Measurements from ENCODE around the gene ZNF710. TPM values are rescaled to one million over a fixed set of nuclear protein-coding genes. Genes with fewer than 3 reads are reported as not detected.

Gene ZNF710
- total RNA-seq, 1 donor from 2014 or later: 25.2 TPM

- no peaks in the 10 kb centered on the region for H3K4me1 Mint-ChIP-seq (ENCODE audit: low read depth, unreplicated experiment)
- no peak for DNase-seq
- H3K27ac Mint-ChIP-seq (ENCODE audit: unreplicated experiment): no peak overlapping the region
- TF ChIP-seq, protein P1, sequence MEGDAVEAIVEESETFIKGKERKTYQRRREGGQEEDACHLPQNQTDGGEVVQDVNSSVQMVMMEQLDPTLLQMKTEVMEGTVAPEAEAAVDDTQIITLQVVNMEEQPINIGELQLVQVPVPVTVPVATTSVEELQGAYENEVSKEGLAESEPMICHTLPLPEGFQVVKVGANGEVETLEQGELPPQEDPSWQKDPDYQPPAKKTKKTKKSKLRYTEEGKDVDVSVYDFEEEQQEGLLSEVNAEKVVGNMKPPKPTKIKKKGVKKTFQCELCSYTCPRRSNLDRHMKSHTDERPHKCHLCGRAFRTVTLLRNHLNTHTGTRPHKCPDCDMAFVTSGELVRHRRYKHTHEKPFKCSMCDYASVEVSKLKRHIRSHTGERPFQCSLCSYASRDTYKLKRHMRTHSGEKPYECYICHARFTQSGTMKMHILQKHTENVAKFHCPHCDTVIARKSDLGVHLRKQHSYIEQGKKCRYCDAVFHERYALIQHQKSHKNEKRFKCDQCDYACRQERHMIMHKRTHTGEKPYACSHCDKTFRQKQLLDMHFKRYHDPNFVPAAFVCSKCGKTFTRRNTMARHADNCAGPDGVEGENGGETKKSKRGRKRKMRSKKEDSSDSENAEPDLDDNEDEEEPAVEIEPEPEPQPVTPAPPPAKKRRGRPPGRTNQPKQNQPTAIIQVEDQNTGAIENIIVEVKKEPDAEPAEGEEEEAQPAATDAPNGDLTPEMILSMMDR (IDR thresholded peaks at IDR 0.05; ENCODE audit: partially characterized antibody, unreplicated experiment): no peak
- no peaks in the 10 kb centered on the region for H3K36me3 Mint-ChIP-seq (ENCODE audit: unreplicated experiment)
- no peak overlapping the region for H3K4me3 Mint-ChIP-seq (ENCODE audit: unreplicated experiment)
- no peaks in the 10 kb centered on the region for H3K9me3 Mint-ChIP-seq (ENCODE audit: unreplicated experiment)
- H3K27me3 Mint-ChIP-seq (ENCODE audit: unreplicated experiment): no peaks in the 10 kb centered on the region
Measured at GRCh38 chr15:89991312-89991711, 9.8 kb upstream of the ZNF710 start.

GRCh38 chr15:89993349-89993748, 7.8 kb upstream of the ZNF710 start:
- Mint-ChIP-seq H3K36me3 (ENCODE audit: unreplicated experiment) (no peaks in the 10 kb centered on the region), H3K4me3 (ENCODE audit: unreplicated experiment) (no peak overlapping the region), H3K9me3 (ENCODE audit: unreplicated experiment) (no peaks in the 10 kb centered on the region), H3K4me1 (ENCODE audit: low read depth, unreplicated experiment) (no peaks in the 10 kb centered on the region), H3K27ac (ENCODE audit: unreplicated experiment) (no peak overlapping the region), H3K27me3 (ENCODE audit: unreplicated experiment) (no peaks in the 10 kb centered on the region)
- TF ChIP-seq, protein P1 (IDR thresholded peaks at IDR 0.05; ENCODE audit: partially characterized antibody, unreplicated experiment): no peak
- no peak for DNase-seq

DNA sequence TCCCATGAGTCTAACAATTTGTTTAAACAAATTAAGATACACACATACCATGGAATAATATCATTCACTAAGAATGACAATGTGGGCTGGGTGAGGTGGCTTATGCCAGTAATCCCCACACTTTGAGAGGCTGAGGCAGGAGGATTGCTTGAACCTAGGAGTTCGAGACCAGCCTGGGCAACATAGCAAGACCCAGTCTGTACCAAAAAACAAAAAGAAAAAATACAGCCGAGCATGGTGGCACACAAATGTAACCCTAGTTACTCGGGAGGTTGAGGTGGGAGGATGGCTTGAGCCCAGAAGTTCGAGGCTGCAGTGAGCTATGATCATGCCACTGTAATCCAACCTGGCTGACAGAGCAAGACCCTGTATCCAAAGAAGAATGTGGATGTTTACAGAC, 4.0 kb upstream of the ZNF710 start:
- no peak overlapping the region for H3K4me3 Mint-ChIP-seq (ENCODE audit: unreplicated experiment)
- H3K27me3 Mint-ChIP-seq (ENCODE audit: unreplicated experiment): peaks cover 5% of the 10 kb centered on the region
- H3K4me1 Mint-ChIP-seq (ENCODE audit: low read depth, unreplicated experiment): peaks cover 11% of the 10 kb centered on the region
- no peak for DNase-seq
- peaks cover 7% of the 10 kb centered on the region for H3K9me3 Mint-ChIP-seq (ENCODE audit: unreplicated experiment)
- peaks cover 6% of the 10 kb centered on the region for H3K36me3 Mint-ChIP-seq (ENCODE audit: unreplicated experiment)
- TF ChIP-seq, protein P1 (IDR thresholded peaks at IDR 0.05; ENCODE audit: partially characterized antibody, unreplicated experiment): no peak
- no peak overlapping the region for H3K27ac Mint-ChIP-seq (ENCODE audit: unreplicated experiment)

GRCh38 chr15:89998141-89998661, 2.9 kb upstream of the ZNF710 start:
- no peak overlapping the region for H3K4me3 Mint-ChIP-seq (ENCODE audit: unreplicated experiment)

More at GRCh38 chr15:89998141-89998661, 2.9 kb upstream of the ZNF710 start:
- H3K9me3 Mint-ChIP-seq (ENCODE audit: unreplicated experiment): peaks cover 7% of the 10 kb centered on the region
- DNase-seq: no peak
- peaks cover 11% of the 10 kb centered on the region for H3K4me1 Mint-ChIP-seq (ENCODE audit: low read depth, unreplicated experiment)
- H3K27ac Mint-ChIP-seq (ENCODE audit: unreplicated experiment): no peak overlapping the region
- peaks cover 5% of the 10 kb centered on the region for H3K27me3 Mint-ChIP-seq (ENCODE audit: unreplicated experiment)
- H3K36me3 Mint-ChIP-seq (ENCODE audit: unreplicated experiment): peaks cover 6% of the 10 kb centered on the region
- TF ChIP-seq, protein P1 (IDR thresholded peaks at IDR 0.05; ENCODE audit: partially characterized antibody, unreplicated experiment): no peak

Measured in glutamatergic neuron (in vitro differentiated cells).